BLaER1 (cell line): ENCODE measurements around the gene IL1RL2.
A peak's percentile ranks its signal among the peaks of the same experiment; 100 is the strongest.

Experiments used
- H3K27ac ChIP-seq: shearing (Covaris generic); formaldehyde crosslinking; 2 replicates; pipeline ENCODE4 v1.8.1; 2022
- H3K27me3 ChIP-seq: shearing (Covaris generic); formaldehyde crosslinking; 2 replicates; pipeline ENCODE4 v1.8.1; 2022
- H3K36me3 ChIP-seq: shearing (Covaris generic); formaldehyde crosslinking; 2 replicates; pipeline ENCODE4 v1.8.1; 2022
- H3K4me1 ChIP-seq: shearing (Covaris generic); formaldehyde crosslinking; 2 replicates; pipeline ENCODE4 v1.8.1; 2022
- H3K4me2 ChIP-seq: shearing (Covaris generic); formaldehyde crosslinking; 2 replicates; pipeline ENCODE4 v1.8.1; 2022
- H3K4me3 ChIP-seq: shearing (Covaris generic); formaldehyde crosslinking; 2 replicates; pipeline ENCODE4 v1.8.1; 2022
- H3K9ac ChIP-seq: shearing (Covaris generic); formaldehyde crosslinking; 2 replicates; pipeline ENCODE4 v1.8.1; 2022
- H3K9me3 ChIP-seq: shearing (Covaris generic); formaldehyde crosslinking; 2 replicates; pipeline ENCODE4 v1.8.1; 2022
- H4K20me1 ChIP-seq: shearing (Covaris generic); formaldehyde crosslinking; 2 replicates; pipeline ENCODE4 v1.8.1; 2022
- Cebpa-rat ChIP-seq: shearing (Covaris generic); IDR thresholded peaks from 2 replicates; pipeline ENCODE4 v1.8.1; 2022

The IL1RL2 gene

DNA sequence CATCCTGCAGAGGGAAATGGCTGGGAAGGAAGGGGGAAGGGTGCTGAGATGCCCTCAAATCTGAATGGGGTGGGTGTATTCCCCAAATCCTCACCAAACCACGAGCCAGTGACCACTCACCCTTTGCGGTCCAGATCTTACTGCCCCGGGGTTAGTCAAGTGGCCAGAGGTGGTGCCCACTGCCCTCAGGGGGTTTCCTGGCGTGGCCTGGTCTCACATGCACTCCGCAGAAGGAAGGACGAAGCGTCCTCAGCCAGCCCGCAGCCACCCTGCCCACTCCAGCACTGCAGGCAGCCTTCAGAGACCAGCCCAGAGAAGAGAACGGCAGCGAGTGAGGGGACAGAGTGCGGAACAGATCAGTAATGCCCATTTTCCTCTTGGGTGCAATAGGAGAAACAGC lies 50.4 kb downstream of the IL1RL2 start:
- TF ChIP-seq Cebpa-rat, result no peak
- H3K4me1 ChIP-seq, result peaks cover 39% of the 10 kb centered on the region
- H3K9me3 ChIP-seq, result no peaks in the 10 kb centered on the region
- H3K27ac ChIP-seq, result no peak overlapping the region
- no peaks in the 10 kb centered on the region for H3K36me3 ChIP-seq
- H3K27me3 ChIP-seq, result no peaks in the 10 kb centered on the region
- H3K4me2 ChIP-seq, result no peak overlapping the region
- no peaks in the 10 kb centered on the region for H4K20me1 ChIP-seq
- H3K9ac ChIP-seq, result no peak overlapping the region
- H3K4me3 ChIP-seq, result no peak overlapping the region

DNA sequence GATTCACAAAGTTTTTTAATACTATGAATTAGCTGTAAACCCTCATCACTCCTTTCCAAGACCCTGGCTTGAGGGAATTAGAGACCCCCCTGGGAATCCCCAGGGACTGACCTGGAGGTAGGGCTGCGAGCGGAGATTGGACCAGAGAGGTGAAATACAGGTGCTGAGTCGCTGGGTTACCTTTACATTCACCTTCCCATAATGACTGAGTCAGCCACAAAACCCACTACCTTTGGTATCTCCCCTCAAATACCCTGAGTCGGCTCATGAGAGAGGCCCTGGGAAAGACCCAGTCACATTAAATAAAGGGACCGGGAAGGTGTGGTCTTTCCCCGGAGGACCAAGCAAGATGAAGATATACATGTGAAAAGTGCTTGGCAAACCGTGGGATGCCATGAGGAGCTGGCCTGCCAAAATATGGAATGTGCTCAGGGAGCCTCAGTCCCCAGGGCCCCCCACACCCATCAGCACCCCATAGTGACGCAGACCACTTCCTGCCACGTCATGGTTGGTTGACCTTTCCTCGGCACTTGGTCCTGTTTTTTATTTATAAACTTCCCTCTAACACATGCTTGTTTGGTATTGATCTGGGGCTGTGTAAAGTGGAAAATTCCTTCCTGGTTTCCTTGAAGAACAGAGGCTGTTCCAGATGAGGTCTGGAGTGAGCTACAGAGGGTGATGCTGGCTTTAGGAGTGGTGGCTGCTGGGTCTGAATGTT lies 51.4 kb downstream of the IL1RL2 start:
- Histone ChIP-seq H3K9ac (no peak overlapping the region), H3K4me2 (peak overlapping the region; percentile 84), H4K20me1 (no peaks in the 10 kb centered on the region), H3K27ac (0 out of 2 replicates have a peak overlapping the region, but pooled peaks have one; percentile 6), H3K4me1 (peaks cover 39% of the 10 kb centered on the region), H3K9me3 (no peaks in the 10 kb centered on the region), H3K4me3 (0 out of 2 replicates have a peak overlapping the region, but pooled peaks have one; percentile 11), H3K27me3 (no peaks in the 10 kb centered on the region), H3K36me3 (no peaks in the 10 kb centered on the region)
- TF ChIP-seq Cebpa-rat, result no peak

DNA sequence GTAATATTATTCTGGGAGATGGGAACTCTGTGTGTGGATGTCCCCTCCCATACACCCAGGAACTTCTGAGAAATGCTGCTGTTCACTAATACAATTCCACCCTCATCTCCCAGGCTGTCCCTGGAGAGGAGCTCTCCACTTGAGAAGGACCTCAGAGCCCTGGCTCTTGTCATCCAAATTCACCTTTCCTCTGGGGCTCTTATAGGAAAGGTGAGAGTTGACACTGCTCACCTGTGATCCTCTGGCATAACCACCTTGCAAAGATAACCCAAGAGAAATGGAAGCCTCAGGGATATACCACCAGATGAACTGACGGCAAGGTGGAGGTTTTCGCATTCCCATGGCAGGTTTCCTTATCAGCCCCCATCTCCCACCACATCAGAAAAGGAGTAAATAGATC lies 52.0 kb downstream of the IL1RL2 start:
- Histone ChIP-seq H4K20me1 (no peaks in the 10 kb centered on the region), H3K27ac (0 out of 2 replicates have a peak overlapping the region, but pooled peaks have one; percentile 6), H3K4me1 (peaks cover 39% of the 10 kb centered on the region), H3K9ac (no peak overlapping the region), H3K4me3 (no peak overlapping the region), H3K36me3 (no peaks in the 10 kb centered on the region), H3K9me3 (no peaks in the 10 kb centered on the region), H3K27me3 (no peaks in the 10 kb centered on the region), H3K4me2 (peak overlapping the region; percentile 84)
- no peak for TF ChIP-seq Cebpa-rat

DNA sequence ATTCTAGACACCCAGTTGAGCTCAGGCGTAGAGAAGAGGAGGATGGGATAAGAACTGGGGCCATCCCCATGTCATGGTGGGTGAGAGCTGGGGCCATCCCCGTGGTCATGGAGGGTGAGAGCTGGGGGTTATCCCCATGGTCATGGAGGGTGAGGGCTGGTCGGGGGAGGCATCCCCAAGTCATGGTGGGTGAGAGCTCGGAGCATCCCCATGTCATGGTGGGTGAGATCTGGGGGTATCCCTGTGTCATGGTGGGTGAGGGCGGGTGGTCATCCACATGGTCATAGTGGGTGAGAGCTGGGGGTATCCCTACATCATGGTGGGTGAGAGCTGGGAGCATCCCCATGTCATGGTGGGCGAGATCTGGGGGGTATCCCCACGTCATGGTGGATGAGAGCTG lies 52.5 kb downstream of the IL1RL2 start:
- Histone ChIP-seq H3K27me3 (no peaks in the 10 kb centered on the region), H3K9me3 (no peaks in the 10 kb centered on the region), H3K4me3 (no peak overlapping the region), H3K4me2 (peak overlapping the region; percentile 84), H3K9ac (no peak overlapping the region), H3K36me3 (no peaks in the 10 kb centered on the region), H3K27ac (0 out of 2 replicates have a peak overlapping the region, but pooled peaks have one; percentile 18), H3K4me1 (peaks cover 39% of the 10 kb centered on the region), H4K20me1 (no peaks in the 10 kb centered on the region)
- TF ChIP-seq Cebpa-rat, result no peak

DNA sequence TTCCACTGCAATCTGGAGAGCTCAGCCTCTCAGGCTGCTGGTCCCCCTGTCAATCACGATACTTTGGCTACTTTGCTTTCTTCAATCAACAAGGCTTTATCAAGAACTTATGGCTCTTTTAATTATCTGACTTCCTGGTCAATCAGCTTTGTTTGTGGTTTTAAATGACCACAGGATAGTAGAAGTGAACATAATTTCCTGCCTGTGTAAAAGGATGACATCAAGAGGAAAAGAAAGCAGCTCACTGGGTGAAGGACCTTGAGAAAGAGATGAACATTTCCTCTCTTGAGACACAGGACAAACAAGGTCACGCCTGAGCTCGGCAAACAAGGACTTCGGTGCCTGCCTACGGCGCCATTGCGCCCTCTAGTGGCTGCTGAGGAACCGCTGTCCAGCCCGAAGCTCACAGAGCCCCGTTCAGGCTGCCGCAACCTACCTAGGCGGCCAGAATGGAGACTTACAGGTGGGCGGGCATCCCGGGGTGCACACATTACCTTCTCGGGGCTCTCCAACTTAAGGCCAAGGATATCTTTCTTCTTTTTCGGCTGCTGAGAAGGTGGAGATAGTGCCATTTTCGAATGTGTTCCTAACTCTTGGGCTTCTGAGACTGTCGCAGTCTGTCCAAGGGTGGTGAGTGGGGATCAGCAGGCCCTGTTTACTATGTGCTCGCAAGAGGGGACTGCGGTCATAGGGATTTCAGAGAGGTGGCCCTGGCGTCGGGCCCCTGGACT lies 54.0 kb downstream of the IL1RL2 start:
- no peak for TF ChIP-seq Cebpa-rat
- no peaks in the 10 kb centered on the region for H3K27me3 ChIP-seq
- no peak overlapping the region for H3K9ac ChIP-seq
- 0 out of 2 replicates have a peak overlapping the region, but pooled peaks have one; percentile 25 for H3K4me3 ChIP-seq
- peak overlapping the region; percentile 84 for H3K4me2 ChIP-seq
- H3K27ac ChIP-seq, result peak overlapping the region; percentile 42; the same call in 1 of the 2 replicates
- no peaks in the 10 kb centered on the region for H3K36me3 ChIP-seq
- no peaks in the 10 kb centered on the region for H3K9me3 ChIP-seq
- peaks cover 39% of the 10 kb centered on the region for H3K4me1 ChIP-seq
- H4K20me1 ChIP-seq, result no peaks in the 10 kb centered on the region

DNA sequence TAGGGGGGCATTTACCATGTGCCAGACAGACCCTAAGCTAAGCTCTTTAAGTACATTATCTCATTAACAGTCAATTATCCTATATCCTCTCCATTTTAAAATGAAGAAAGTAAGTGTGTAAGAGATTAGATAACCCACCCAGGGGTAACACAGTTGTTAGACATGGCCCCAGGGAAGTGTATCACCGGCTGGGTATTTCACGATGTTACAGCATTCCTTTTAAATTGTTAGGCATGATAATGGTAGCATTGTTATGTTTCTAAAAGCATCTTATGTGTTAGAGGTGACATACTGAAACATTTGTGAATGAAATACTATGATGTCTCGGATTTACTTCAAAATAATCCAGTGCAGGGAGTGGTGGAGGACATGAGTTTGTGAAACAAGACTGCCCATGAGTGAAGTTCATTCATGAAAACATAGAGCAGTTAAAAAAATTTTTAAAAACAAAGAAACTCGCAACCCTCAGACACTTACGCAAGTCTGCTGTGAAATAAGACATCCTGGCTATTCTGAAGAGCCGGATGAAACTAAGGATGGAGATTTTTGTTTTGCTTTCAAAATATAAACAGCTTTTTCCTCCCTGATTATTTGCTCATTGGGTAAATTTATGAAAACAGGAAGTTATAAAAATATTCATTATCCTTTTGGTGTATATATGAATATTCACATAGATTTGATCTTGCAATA lies 54.9 kb downstream of the IL1RL2 start:
- no peak overlapping the region for H3K4me2 ChIP-seq
- no peak overlapping the region for H3K4me3 ChIP-seq
- no peaks in the 10 kb centered on the region for H3K9me3 ChIP-seq
- no peak for TF ChIP-seq Cebpa-rat
- no peak overlapping the region for H3K27ac ChIP-seq
- no peaks in the 10 kb centered on the region for H3K36me3 ChIP-seq
- no peak overlapping the region for H3K9ac ChIP-seq
- no peaks in the 10 kb centered on the region for H3K27me3 ChIP-seq
- H4K20me1 ChIP-seq, result no peaks in the 10 kb centered on the region
- peaks cover 39% of the 10 kb centered on the region for H3K4me1 ChIP-seq

DNA sequence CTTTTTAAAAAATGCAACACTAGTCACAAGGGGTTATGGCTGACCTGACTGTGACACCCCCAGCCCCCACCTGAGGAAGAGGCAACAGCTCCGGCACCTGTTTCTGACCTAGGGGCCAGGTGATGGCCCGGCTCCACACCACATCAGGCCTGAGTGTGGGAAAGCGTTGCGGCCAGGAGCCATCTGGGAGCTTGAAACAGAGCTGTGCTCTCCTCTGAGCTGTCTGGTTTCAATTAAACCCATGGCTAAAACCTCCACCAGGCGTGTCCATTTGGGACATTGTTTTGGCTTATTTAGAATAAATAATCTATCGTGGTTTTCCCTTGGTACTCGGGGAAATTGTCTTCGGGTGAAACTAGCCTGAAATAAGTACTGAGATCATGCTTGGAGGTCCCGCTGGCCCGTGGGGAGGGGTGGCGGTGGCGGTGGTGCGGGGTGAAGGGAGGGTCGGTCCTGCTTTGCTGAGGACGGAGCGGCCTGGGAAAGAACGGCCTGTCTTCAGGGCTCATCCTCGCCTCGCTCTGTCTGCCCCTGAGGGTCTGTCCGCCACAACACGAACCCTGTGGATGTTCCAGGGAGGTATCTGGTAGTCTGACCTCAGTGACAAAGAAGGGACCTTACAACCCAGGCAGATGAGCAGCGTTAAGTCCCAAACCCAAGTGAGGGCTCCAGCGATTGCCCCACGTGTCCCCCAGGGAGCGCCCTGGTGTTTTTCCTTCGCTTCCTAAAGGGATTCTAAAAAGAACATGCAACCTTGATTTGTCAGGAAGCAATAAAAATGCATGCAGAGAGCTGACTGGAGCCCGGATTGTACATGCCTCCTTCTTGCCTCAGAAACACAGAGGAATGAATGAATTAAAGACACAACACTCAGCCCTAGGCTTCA lies 58.7 kb downstream of the IL1RL2 start:
- Histone ChIP-seq H3K27me3 (peaks cover 3% of the 10 kb centered on the region; the same call in 1 of the 2 replicates), H3K4me1 (peaks cover 9% of the 10 kb centered on the region), H3K9ac (no peak overlapping the region), H3K4me3 (no peak overlapping the region), H3K36me3 (no peaks in the 10 kb centered on the region), H3K9me3 (peaks cover 7% of the 10 kb centered on the region; the same call in 1 of the 2 replicates), H3K4me2 (no peak overlapping the region), H3K27ac (no peak overlapping the region), H4K20me1 (no peaks in the 10 kb centered on the region)
- TF ChIP-seq Cebpa-rat, result no peak

DNA sequence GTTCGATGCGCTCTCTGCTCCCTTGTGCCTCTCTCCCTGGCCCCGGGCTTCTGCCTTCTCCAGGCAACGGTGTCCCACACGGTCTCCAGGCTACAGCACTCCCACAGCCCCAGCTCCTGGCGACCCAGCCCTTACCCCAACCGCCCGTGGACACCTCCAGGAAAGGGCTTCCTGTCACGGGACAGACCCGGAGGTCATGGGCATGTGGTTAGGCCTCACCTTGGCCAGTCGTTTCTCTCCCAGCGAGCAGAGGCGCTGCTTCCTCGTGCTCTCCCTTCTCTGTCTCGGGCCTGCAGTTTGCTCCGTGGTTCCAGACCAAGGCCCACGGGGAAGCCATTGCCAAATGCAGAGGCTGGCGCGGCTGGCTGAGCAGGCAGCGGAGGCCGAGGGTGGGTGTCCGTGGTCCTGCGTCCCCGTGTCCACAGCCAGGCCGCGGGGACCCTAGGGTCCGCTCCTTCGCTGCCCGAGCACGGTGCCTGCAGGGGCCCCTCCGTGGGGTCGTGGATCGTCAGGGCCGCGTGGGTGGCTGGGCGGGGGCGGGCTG lies 63.5 kb downstream of the IL1RL2 start:
- Histone ChIP-seq H3K27me3 (peaks cover 17% of the 10 kb centered on the region), H3K36me3 (no peaks in the 10 kb centered on the region), H3K27ac (no peak overlapping the region), H3K9ac (no peak overlapping the region), H3K4me2 (no peak overlapping the region), H4K20me1 (no peaks in the 10 kb centered on the region), H3K4me1 (no peaks in the 10 kb centered on the region), H3K9me3 (peaks cover 22% of the 10 kb centered on the region; the same call in 1 of the 2 replicates), H3K4me3 (no peak overlapping the region)
- no peak for TF ChIP-seq Cebpa-rat
